IMR-90 (cell line): ENCODE results near the gene GRIK1. TPM values are rescaled to one million over a fixed set of nuclear protein-coding genes. Genes with fewer than 3 reads are reported as not detected.

Source experiments
- ATAC-seq: fragments of 200-7000 bp; cut with Tn5 transposase; 2 replicates; pipeline ENCODE4 v1.9.1; 2020; ENCODE audit warnings: low read depth, mild to moderate bottlenecking, moderate library complexity
- BruUV-seq: library from RNA; stranded (reverse); fragments of 400-500 nt; replicated peaks from 2 replicates; lab custom pipeline; 2021; lab: Mats Ljungman, UMichigan
- CTCF ChIA-PET: fragments of 300-600 bp; formaldehyde crosslinking; extraction: SDS; loops from one replicate; lab custom pipeline; 2021; ENCODE audit warnings: antibody characterized with exemption; lab: Yijun Ruan, JAX
- POLR2A ChIA-PET: fragments of 300-600 bp; sonication (Branson Sonifier 250); formaldehyde crosslinking; loops from one replicate; lab custom pipeline; 2022; ENCODE audit warnings: antibody characterized with exemption; ENCODE audit not compliant: unreplicated experiment; lab: Charles Lee
- DNase-seq: peaks from one replicate; pipeline ENCODE4 v3.0.0; 2013
- H2AFZ ChIP-seq: replicated peaks from 2 replicates; pipeline ENCODE3; 2013; ENCODE audit warnings: low read length, mild to moderate bottlenecking; ENCODE audit not compliant: poor library complexity
- H2AK5ac ChIP-seq: 2 replicates; pipeline ENCODE4 v1.6.1; 2013; ENCODE audit warnings: low read depth, low read length, inconsistent platforms
- H2AK9ac ChIP-seq: replicated peaks from 2 replicates; pipeline ENCODE3; 2013; ENCODE audit warnings: mild to moderate bottlenecking, low read depth, low read length, moderate library complexity; ENCODE audit not compliant: poor library complexity
- H2BK120ac ChIP-seq: 2 replicates; pipeline ENCODE4 v1.6.1; 2013; ENCODE audit warnings: low read depth, low read length, inconsistent platforms
- H2BK15ac ChIP-seq: 3 replicates; pipeline ENCODE4 v1.6.1; 2013; ENCODE audit warnings: low read depth, low read length, inconsistent platforms
- H2BK20ac ChIP-seq: 2 replicates; pipeline ENCODE4 v1.6.1; 2013; ENCODE audit warnings: low read depth, mild to moderate bottlenecking, inconsistent platforms, low read length, moderate library complexity
- H2BK5ac ChIP-seq: 2 replicates; pipeline ENCODE4 v1.6.1; 2013; ENCODE audit warnings: mild to moderate bottlenecking, low read depth, low read length, inconsistent platforms; ENCODE audit not compliant: poor library complexity, severe bottlenecking
- H3K14ac ChIP-seq: replicated peaks from 2 replicates; pipeline ENCODE4 v1.6.1; 2013; ENCODE audit warnings: low read depth, low read length, inconsistent platforms
- H3K18ac ChIP-seq: 2 replicates; pipeline ENCODE4 v1.6.1; 2013; ENCODE audit warnings: low read depth, low read length, control low read depth
- H3K23ac ChIP-seq: 2 replicates; pipeline ENCODE4 v1.6.1; 2013; ENCODE audit warnings: low read depth, low read length, inconsistent platforms
- H3K27ac ChIP-seq: 2 replicates; pipeline ENCODE4 v1.5.1; 2013; ENCODE audit warnings: mild to moderate bottlenecking, control low read depth, low read length; ENCODE audit not compliant: insufficient read depth
- H3K27me3 ChIP-seq: 2 replicates; pipeline ENCODE4 v1.6.1; 2013; ENCODE audit warnings: low read length; ENCODE audit not compliant: control insufficient read depth, insufficient read depth
- H3K36me3 ChIP-seq: 2 replicates; pipeline ENCODE4 v1.6.1; 2013; ENCODE audit warnings: low read length, mixed read lengths; ENCODE audit not compliant: control insufficient read depth, insufficient read depth
- H3K4ac ChIP-seq: 2 replicates; pipeline ENCODE4 v1.6.1; 2013; ENCODE audit warnings: low read depth, low read length, inconsistent platforms
- H3K4me1 ChIP-seq: 2 replicates; pipeline ENCODE4 v1.6.1; 2013; ENCODE audit warnings: low read length, mixed read lengths; ENCODE audit not compliant: control insufficient read depth, insufficient read depth
- H3K4me2 ChIP-seq: 2 replicates; pipeline ENCODE4 v1.6.1; 2013; ENCODE audit warnings: low read depth, mild to moderate bottlenecking, control low read depth, low read length, moderate library complexity
- H3K4me3 ChIP-seq: 2 replicates; pipeline ENCODE4 v1.5.1; 2013; ENCODE audit warnings: low read depth, mild to moderate bottlenecking, control low read depth, low read length, moderate library complexity; ENCODE audit not compliant: insufficient read depth
- H3K56ac ChIP-seq: 2 replicates; pipeline ENCODE4 v1.6.1; 2013; ENCODE audit warnings: low read length, inconsistent platforms; ENCODE audit not compliant: insufficient read depth; ENCODE audit errors: extremely low read depth
- H3K79me1 ChIP-seq, 2 experiments: 2 replicates each; pipeline ENCODE4 v1.6.1; 2013; ENCODE audit warnings: low read length in 2 of 2, inconsistent platforms in 1 of 2, low read depth in 1 of 2
- H3K9ac ChIP-seq: 2 replicates; pipeline ENCODE4 v1.6.1; 2013; ENCODE audit warnings: low read depth, low read length, control low read depth
- H3K9me1 ChIP-seq: 2 replicates; pipeline ENCODE4 v1.6.1; 2013; ENCODE audit warnings: low read length, inconsistent platforms; ENCODE audit not compliant: insufficient read depth
- H3K9me3 ChIP-seq: 2 replicates; pipeline ENCODE4 v1.6.1; 2013; ENCODE audit warnings: low read length; ENCODE audit not compliant: control insufficient read depth, insufficient read depth
- H4K20me1 ChIP-seq: 2 replicates; pipeline ENCODE4 v1.6.1; 2013; ENCODE audit warnings: low read length, inconsistent platforms; ENCODE audit not compliant: insufficient read depth
- H4K5ac ChIP-seq: 2 replicates; pipeline ENCODE4 v1.6.1; 2013; ENCODE audit warnings: mild to moderate bottlenecking, low read depth, low read length, control low read depth
- H4K8ac ChIP-seq, 2 experiments: 2 replicates each; pipeline ENCODE4 v1.6.1; 2013; ENCODE audit warnings: low read depth in 2 of 2, low read length in 2 of 2, control low read depth in 1 of 2, inconsistent platforms in 1 of 2
- H4K91ac ChIP-seq: 2 replicates; pipeline ENCODE4 v1.6.1; 2013; ENCODE audit warnings: low read depth, low read length, inconsistent platforms; ENCODE audit not compliant: insufficient read depth
- BHLHE40 ChIP-seq: fragments of 150-350 bp; IDR thresholded peaks from 2 replicates; pipeline ENCODE4 v1.6.1; 2016; ENCODE audit warnings: mild to moderate bottlenecking, low read depth, low read length
- CEBPB ChIP-seq: IDR thresholded peaks from 2 replicates; pipeline ENCODE4 v1.6.1; 2012; ENCODE audit warnings: low read depth, low read length, improper control_type of control experiment
- CHD1 ChIP-seq: IDR thresholded peaks from 2 replicates; pipeline ENCODE4 v1.6.1; 2012; ENCODE audit warnings: low read depth, low read length, improper control_type of control experiment
- CTCF ChIP-seq: conservative IDR thresholded peaks from 2 replicates; pipeline ENCODE4 v1.5.1; 2012; ENCODE audit warnings: mild to moderate bottlenecking, low read depth, low read length, improper control_type of control experiment
- ELK1 ChIP-seq: fragments of 150-350 bp; IDR thresholded peaks from 2 replicates; pipeline ENCODE4 v1.6.1; 2016; ENCODE audit warnings: low read depth, mild to moderate bottlenecking, low read length, moderate library complexity, borderline replicate concordance
- FOS ChIP-seq: fragments of 150-350 bp; IDR thresholded peaks from 2 replicates; pipeline ENCODE4 v1.6.1; 2016; ENCODE audit warnings: low read depth, low read length
- MAFK ChIP-seq: IDR thresholded peaks from 2 replicates; pipeline ENCODE4 v1.6.1; 2012; ENCODE audit warnings: low read depth, low read length, improper control_type of control experiment
- MAZ ChIP-seq: IDR thresholded peaks from 2 replicates; pipeline ENCODE4 v1.6.1; 2012; ENCODE audit warnings: low read depth, mild to moderate bottlenecking, low read length, improper control_type of control experiment, moderate library complexity, borderline replicate concordance
- MXI1 ChIP-seq: IDR thresholded peaks from 2 replicates; pipeline ENCODE4 v1.6.1; 2012; ENCODE audit warnings: low read depth, mild to moderate bottlenecking, low read length, moderate library complexity, borderline replicate concordance
- NFE2L2 ChIP-seq: fragments of 150-350 bp; IDR thresholded peaks from 2 replicates; pipeline ENCODE4 v1.6.1; 2016; ENCODE audit warnings: low read depth, mild to moderate bottlenecking, low read length
- POLR2A ChIP-seq: IDR thresholded peaks from 2 replicates; pipeline ENCODE4 v1.6.1; 2012; ENCODE audit warnings: mild to moderate bottlenecking, low read depth, low read length
- RAD21 ChIP-seq: IDR thresholded peaks from 2 replicates; pipeline ENCODE4 v1.6.1; 2012; ENCODE audit warnings: low read length, improper control_type of control experiment
- RCOR1 ChIP-seq: IDR thresholded peaks from 2 replicates; pipeline ENCODE4 v1.6.1; 2012; ENCODE audit warnings: mild to moderate bottlenecking, low read length, improper control_type of control experiment; ENCODE audit not compliant: insufficient replicate concordance
- RFX5 ChIP-seq: IDR thresholded peaks from 2 replicates; pipeline ENCODE4 v1.8.0; 2012; ENCODE audit warnings: low read depth, mild to moderate bottlenecking, low read length, moderate library complexity
- SMC3 ChIP-seq: fragments of 150-350 bp; IDR thresholded peaks from 2 replicates; pipeline ENCODE4 v1.6.1; 2016; ENCODE audit warnings: low read depth, mild to moderate bottlenecking, antibody characterized with exemption, low read length, moderate library complexity
- USF2 ChIP-seq: fragments of 150-350 bp; IDR thresholded peaks from 2 replicates; pipeline ENCODE4 v1.6.1; 2017; ENCODE audit warnings: mild to moderate bottlenecking, antibody characterized with exemption, low read length, low read depth
- WGBS, 2 experiments: methylation state at CpG; one replicate each; pipeline versions ENCODE4 v1.1.5 to v1.1.7; 2013; ENCODE audit warnings: missing lambda C conversion rate in 2 of 2; ENCODE audit not compliant: insufficient read length in 1 of 2; ENCODE audit errors: extremely low coverage in 2 of 2; 5-methylcytosine and 5-hydroxymethylcytosine counted together
- dilution Hi-C: fragments of 300-500 bp; cut with HindIII; formaldehyde crosslinking; loops from one replicate; pipeline ENCODE4 v1.14.3; 2018; ENCODE audit warnings: low sequenced_read_pairs; ENCODE audit not compliant: unreplicated experiment
- in situ Hi-C: fragments of 300-500 bp; cut with MboI; formaldehyde crosslinking; loops from 3 replicates; pipeline ENCODE4 v1.14.3; 2019; ENCODE audit warnings: low sequenced_read_pairs, inconsistent platforms, mixed read lengths
- intact Hi-C: fragments of 100-400 bp; cut with micrococcal nuclease; formaldehyde crosslinking; loops from 2 replicates; pipeline ENCODE4 v1.10.0; 2022
- polyA plus RNA-seq, 3 experiments: library from polyadenylated mRNA; depleted of rRNA; stranded (reverse); fragments of >200 nt; gene quantifications; 2 replicates each; pipeline ENCODE4 v1.2.3, GENCODE V29; 2012; ENCODE audit warnings: low replicate concordance in 1 of 3
- total RNA-seq: library from RNA; depleted of rRNA; stranded (reverse); fragments of >200 nt; gene quantifications from 2 replicates; pipeline ENCODE4 v1.2.3, GENCODE V29; 2012

GRIK1 gene
- total and polyA plus RNA-seq, 2 of the 4 experiments (the other 2 are of a cell fraction), result not detected

DNA sequence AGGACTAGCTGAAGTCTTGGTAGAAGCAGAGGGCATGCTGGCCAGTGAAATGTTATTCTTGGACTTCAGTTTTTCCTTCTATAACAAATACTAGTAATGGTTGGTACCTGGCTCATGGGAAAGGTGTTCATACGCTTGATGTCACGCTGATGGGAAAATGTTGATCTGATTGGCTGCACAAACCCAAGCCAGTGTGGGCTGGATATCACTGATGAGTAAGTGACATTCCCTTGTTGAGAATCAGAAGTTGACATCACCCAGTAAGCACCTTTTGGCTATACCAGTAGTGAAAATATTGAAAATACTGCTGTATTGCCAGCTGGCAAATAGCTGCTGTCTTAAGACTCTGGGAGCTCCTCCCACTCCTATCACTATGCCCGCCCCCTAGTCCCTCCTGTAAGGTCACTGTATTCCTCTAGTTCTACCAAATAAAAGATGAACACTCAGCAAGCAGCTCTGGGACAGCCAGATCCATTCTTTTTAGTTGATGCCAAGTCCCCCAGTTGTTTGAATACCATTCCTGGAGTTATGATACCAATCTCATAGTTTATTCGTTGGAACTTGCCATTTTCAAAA lies 168.2 kb downstream of the GRIK1 start:
- H2BK5ac ChIP-seq, result no peak overlapping the region
- no peak overlapping the region for H4K5ac ChIP-seq
- in situ Hi-C loops, result no loop called here
- no peak overlapping the region for H3K4ac ChIP-seq
- H2BK15ac ChIP-seq, result no peak overlapping the region
- CTCF ChIA-PET, result interaction anchor here (0.6 kb wide), 1 partner anchor 8 kb away, joined by 3 read pairs; no protein-coding TSS in a partner anchor
- H3K27me3 ChIP-seq, result peaks cover 2% of the 10 kb centered on the region
- no peaks in the 10 kb centered on the region for H3K9me1 ChIP-seq
- H2AK9ac ChIP-seq, result no peak overlapping the region
- H3K36me3 ChIP-seq, result no peaks in the 10 kb centered on the region
- no peak overlapping the region for H3K23ac ChIP-seq
- no peak overlapping the region for H4K8ac ChIP-seq
- no peaks in the 10 kb centered on the region for H4K20me1 ChIP-seq
- POLR2A ChIA-PET, result no interaction called here
- no peaks in the 10 kb centered on the region for H3K79me1 ChIP-seq
- no peak overlapping the region for H2BK120ac ChIP-seq
- H3K9me3 ChIP-seq, result no peaks in the 10 kb centered on the region
- no peaks in the 10 kb centered on the region for H3K4me1 ChIP-seq
- TF ChIP-seq FOS (no peak), RFX5 (no peak), NFE2L2 (no peak), SMC3 (no peak), BHLHE40 (no peak), USF2 (no peak), RCOR1 (no peak), CTCF (no peak), RAD21 (no peak), POLR2A (no peak), CHD1 (no peak), MAZ (no peak), MAFK (no peak), ELK1 (no peak), MXI1 (no peak), CEBPB (no peak)
- no peak overlapping the region for H3K18ac ChIP-seq
- no peak overlapping the region for H3K4me3 ChIP-seq
- BruUV-seq, result no TSS peak
- no peak overlapping the region for H3K14ac ChIP-seq
- no peak overlapping the region for H2BK20ac ChIP-seq
- WGBS, 2 experiments, result no CpG with 5 or more reads among the region's 4 CpGs
- dilution Hi-C loops, result no loop called here
- no peak overlapping the region for H2AFZ ChIP-seq
- H3K4me2 ChIP-seq, result no peak overlapping the region
- no peak overlapping the region for H3K56ac ChIP-seq
- H3K9ac ChIP-seq, result no peak overlapping the region
- H3K27ac ChIP-seq, result no peak overlapping the region
- ATAC-seq (no peak), DNase-seq (no peak)
- no peak overlapping the region for H4K91ac ChIP-seq
- no peak overlapping the region for H2AK5ac ChIP-seq
- intact Hi-C loops, result no loop called here
